ENCODE measurements around the gene WHRN. TPM values are rescaled to one million over a fixed set of nuclear protein-coding genes. Genes with fewer than 3 reads are reported as not detected.
A peak's percentile ranks its signal among the peaks of the same experiment; 100 is the strongest.

The WHRN gene
- total RNA-seq, 4 donors from 2014 or later: 8.1 to 12.6 (median 10.7) TPM

DNA sequence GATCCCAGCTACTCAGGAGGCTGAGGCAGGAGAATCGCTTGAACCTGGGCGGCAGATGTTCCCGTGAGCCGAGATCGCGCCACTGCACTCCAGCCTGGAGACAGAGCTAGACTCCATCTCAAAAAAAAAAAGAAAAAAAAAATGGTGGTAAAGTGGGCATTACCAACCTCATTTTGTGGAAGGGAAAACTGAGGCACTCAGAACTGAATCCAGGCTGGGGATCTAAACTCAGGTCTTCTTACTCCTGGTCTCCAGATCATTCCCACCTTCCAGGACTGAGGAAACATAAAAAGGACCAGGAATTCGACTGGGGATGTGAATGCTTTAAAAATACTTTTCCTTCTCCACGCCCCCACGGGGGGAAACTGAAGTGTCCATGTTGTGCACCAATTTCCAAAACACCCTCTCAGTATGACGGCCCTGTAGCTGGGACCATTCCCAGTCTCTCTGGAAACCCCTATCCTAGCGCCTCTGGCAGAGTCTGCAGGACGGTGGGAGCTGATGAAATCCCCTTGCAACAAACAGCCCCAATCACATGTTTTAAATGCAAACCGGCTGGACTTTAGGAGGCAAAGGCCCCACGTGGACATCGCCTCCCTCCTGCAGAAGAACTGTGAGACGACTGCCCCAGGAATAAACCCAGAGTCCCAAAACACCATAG, 108.6 kb downstream of the WHRN start:
- no peak for TF ChIP-seq EP300 (IDR thresholded peaks at IDR 0.05)
- peak in 1 of 2 donors; percentile 11 for TF ChIP-seq POLR2AphosphoS5 (IDR thresholded peaks at IDR 0.05)
- Histone ChIP-seq H3K4me3 (peak overlapping the region; percentile 69 to 83 (median 76)), H3K27ac (replicated peaks in 1 of 4) (peak overlapping the region; percentile 75 to 88 (median 85)), H3K4me1 (peaks cover 22 to 62% (median 53%) of the 10 kb centered on the region in 4 donors), H3K27me3 (no peaks in the 10 kb centered on the region), H3K36me3 (peaks cover 0 to 2% (median 0%) of the 10 kb centered on the region in 4 donors), H3K9me3 (no peaks in the 10 kb centered on the region)
- intact Hi-C loops (cut with DNase I): no loop called here
- WGBS: 62% methylated on average over 13 of the region's 16 CpGs
- DNase-seq (ENCODE audit: extremely low spot score): no peak

DNA sequence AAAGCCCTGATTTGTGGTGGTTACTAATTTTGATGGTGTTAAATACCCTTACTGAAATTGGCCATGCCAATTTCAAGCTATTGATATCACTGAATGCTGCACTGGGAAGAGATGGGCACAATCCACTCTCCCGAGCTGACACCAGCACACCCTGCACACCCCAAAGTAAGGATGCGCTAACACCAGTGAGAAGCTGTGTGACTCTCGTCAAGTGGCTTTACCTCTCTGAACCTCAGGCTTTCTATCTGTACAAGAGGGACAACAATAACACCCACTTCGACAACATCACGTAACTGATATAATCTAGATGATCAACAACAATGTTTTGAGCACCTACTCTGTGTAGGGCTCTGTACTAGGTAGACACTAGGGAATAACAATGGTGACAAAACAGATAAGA, 109.5 kb downstream of the WHRN start:
- no peak for DNase-seq (ENCODE audit: extremely low spot score)
- H3K27ac ChIP-seq (replicated peaks in 1 of 4): peak overlapping the region in 3 of 4 donors; percentile 34 to 88 (median 37)
- no peaks in the 10 kb centered on the region for H3K36me3 ChIP-seq
- WGBS: 97% methylated on average over 5 of the region's 5 CpGs
- no peaks in the 10 kb centered on the region for H3K9me3 ChIP-seq
- peaks cover 22 to 62% (median 55%) of the 10 kb centered on the region in 4 donors for H3K4me1 ChIP-seq
- H3K27me3 ChIP-seq: no peaks in the 10 kb centered on the region
- H3K4me3 ChIP-seq: no peak overlapping the region
- intact Hi-C loops (cut with DNase I): no loop called here
- TF ChIP-seq, protein P1, sequence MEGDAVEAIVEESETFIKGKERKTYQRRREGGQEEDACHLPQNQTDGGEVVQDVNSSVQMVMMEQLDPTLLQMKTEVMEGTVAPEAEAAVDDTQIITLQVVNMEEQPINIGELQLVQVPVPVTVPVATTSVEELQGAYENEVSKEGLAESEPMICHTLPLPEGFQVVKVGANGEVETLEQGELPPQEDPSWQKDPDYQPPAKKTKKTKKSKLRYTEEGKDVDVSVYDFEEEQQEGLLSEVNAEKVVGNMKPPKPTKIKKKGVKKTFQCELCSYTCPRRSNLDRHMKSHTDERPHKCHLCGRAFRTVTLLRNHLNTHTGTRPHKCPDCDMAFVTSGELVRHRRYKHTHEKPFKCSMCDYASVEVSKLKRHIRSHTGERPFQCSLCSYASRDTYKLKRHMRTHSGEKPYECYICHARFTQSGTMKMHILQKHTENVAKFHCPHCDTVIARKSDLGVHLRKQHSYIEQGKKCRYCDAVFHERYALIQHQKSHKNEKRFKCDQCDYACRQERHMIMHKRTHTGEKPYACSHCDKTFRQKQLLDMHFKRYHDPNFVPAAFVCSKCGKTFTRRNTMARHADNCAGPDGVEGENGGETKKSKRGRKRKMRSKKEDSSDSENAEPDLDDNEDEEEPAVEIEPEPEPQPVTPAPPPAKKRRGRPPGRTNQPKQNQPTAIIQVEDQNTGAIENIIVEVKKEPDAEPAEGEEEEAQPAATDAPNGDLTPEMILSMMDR (IDR thresholded peaks at IDR 0.05): no peak
- no peak for TF ChIP-seq POLR2AphosphoS5 (IDR thresholded peaks at IDR 0.05)
- TF ChIP-seq EP300 (IDR thresholded peaks at IDR 0.05): no peak
- no peak for TF ChIP-seq POLR2A (IDR thresholded peaks at IDR 0.05; ENCODE audit: low read depth)

DNA sequence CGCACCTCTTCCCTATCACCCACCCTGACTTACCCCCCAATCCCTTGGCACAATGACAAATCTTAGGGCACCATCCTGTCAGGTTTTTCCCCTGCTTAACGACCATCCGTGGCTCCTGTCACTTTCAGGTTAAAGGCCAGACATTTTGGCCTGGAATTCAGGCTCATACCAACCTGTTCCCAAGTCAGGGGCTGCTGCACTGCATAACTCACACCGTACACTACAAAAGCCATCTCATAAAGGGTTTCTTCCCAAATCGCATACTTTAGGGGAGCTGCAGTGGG, 110.0 kb downstream of the WHRN start:
- intact Hi-C loops (cut with DNase I): no loop called here

DNA sequence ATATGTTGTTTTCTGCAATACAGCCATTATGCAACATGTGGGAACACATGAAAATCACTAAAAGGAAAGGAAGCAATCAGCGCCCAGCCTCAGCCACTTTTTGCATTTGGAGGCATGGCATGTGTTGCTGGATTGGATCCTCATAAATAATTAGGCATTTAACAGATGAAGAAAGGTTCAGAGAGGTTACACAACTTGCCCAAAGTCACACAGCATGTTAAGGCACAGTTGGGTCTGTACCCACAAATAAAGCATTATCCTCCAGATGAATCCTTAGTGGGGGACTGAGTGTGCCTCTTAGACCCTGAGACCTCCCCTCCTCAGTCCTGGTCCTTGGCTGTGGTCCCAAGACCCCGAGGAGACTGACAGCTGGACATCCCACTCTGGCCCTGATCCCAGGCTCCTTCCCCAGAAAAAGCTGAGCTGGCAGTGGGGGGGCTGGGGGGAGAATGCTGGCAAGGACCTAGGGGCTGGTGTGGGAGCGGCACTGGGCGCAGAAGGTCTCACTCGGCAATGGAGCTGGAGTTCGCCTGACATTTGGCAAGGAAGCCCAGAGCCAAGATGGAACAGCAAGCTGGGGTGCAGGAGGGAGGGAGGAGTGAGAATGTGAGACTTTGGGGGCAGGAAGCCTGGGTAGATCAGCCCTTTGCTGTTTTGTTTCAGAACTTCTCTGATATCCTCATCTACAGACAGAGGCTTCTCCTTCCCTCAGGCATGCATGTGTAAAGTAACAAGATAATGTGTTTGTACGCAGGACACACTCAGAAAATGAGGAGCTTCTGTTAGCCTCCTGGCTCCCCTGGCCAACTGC, 110.5 kb downstream of the WHRN start:
- H3K27ac ChIP-seq (replicated peaks in 1 of 4): peak overlapping the region; percentile 32 to 88 (median 52)
- H3K4me1 ChIP-seq: peaks cover 29 to 67% (median 65%) of the 10 kb centered on the region in 4 donors
- DNase-seq (ENCODE audit: extremely low spot score): no peak
- no peaks in the 10 kb centered on the region for H3K9me3 ChIP-seq
- intact Hi-C loops (cut with DNase I): no loop called here
- no peaks in the 10 kb centered on the region for H3K36me3 ChIP-seq
- 52% methylated on average over 6 of the region's 7 CpGs for WGBS
- peak overlapping the region in 1 of 4 donors; percentile 16 for H3K4me3 ChIP-seq
- no peaks in the 10 kb centered on the region for H3K27me3 ChIP-seq
- TF ChIP-seq POLR2A (IDR thresholded peaks at IDR 0.05; ENCODE audit: low read depth) (no peak), POLR2AphosphoS5 (IDR thresholded peaks at IDR 0.05) (no peak), EP300 (IDR thresholded peaks at IDR 0.05) (no peak)
- TF ChIP-seq, protein P1 (IDR thresholded peaks at IDR 0.05): no peak

More for the DNA sequence above, 110.0 kb downstream of the WHRN start:
- Histone ChIP-seq H3K27ac (replicated peaks in 1 of 4) (peak overlapping the region in 3 of 4 donors; percentile 37 to 88 (median 68)), H3K27me3 (no peaks in the 10 kb centered on the region), H3K4me1 (peaks cover 23 to 62% (median 60%) of the 10 kb centered on the region in 4 donors), H3K36me3 (no peaks in the 10 kb centered on the region), H3K4me3 (no peak overlapping the region), H3K9me3 (no peaks in the 10 kb centered on the region)
- DNase-seq (ENCODE audit: extremely low spot score): no peak
- WGBS: 38% methylated on average over 5 of the region's 5 CpGs
- no peak for TF ChIP-seq POLR2A (IDR thresholded peaks at IDR 0.05; ENCODE audit: low read depth)
- TF ChIP-seq, protein P1 (IDR thresholded peaks at IDR 0.05): no peak
- no peak for TF ChIP-seq POLR2AphosphoS5 (IDR thresholded peaks at IDR 0.05)
- TF ChIP-seq EP300 (IDR thresholded peaks at IDR 0.05): no peak

DNA sequence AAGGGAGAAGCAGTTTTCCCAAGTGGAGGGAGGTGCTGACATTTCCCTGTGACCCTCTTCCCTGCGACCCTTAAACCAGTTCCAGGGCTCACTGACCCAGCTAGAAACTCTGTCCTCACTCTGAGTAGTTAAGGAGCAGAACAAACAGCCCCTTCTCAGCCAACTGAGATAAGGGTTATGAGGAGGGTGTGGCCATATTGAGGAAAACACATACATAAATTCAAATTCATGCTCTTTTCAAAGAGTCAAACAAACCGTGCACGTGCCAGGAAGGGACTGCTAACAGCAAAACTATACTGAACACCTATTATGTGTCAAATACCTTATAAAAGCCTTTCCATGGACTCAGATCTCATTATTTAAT, 112.5 kb downstream of the WHRN start:
- 54% methylated on average over 3 of the region's 3 CpGs for WGBS
- Histone ChIP-seq H3K4me1 (peaks cover 33 to 77% (median 75%) of the 10 kb centered on the region in 4 donors), H3K27ac (replicated peaks in 1 of 4) (peak overlapping the region; percentile 12 to 58 (median 46)), H3K27me3 (no peaks in the 10 kb centered on the region), H3K4me3 (no peak overlapping the region), H3K36me3 (no peaks in the 10 kb centered on the region), H3K9me3 (no peaks in the 10 kb centered on the region)
- intact Hi-C loops (cut with DNase I): no loop called here
- DNase-seq (ENCODE audit: extremely low spot score): no peak
- TF ChIP-seq POLR2AphosphoS5 (IDR thresholded peaks at IDR 0.05): no peak
- no peak for TF ChIP-seq POLR2A (IDR thresholded peaks at IDR 0.05; ENCODE audit: low read depth)
- no peak for TF ChIP-seq EP300 (IDR thresholded peaks at IDR 0.05)
- TF ChIP-seq, protein P1 (IDR thresholded peaks at IDR 0.05): no peak
